Suprapubic skin (tissue), 4 donors: ENCODE results near the gene MUC6. TPM values are rescaled to one million over a fixed set of nuclear protein-coding genes. Genes with fewer than 3 reads are reported as not detected.

Source experiments
- DNase-seq, 2 donors: peaks; one replicate each; pipeline ENCODE4 v3.0.0-alpha.2; 2019; ENCODE audit warnings: low spot score in 2 of 2
- H3K27ac ChIP-seq: fragments of 200-600 bp; sonication (generic); one replicate; pipeline ENCODE4 v1.5.1; 2019
- H3K27me3 ChIP-seq: fragments of 200-600 bp; sonication (generic); one replicate; pipeline ENCODE4 v1.5.1; 2019
- H3K36me3 ChIP-seq: fragments of 200-600 bp; sonication (generic); one replicate; pipeline ENCODE4 v1.5.1; 2019
- H3K4me1 ChIP-seq: fragments of 200-600 bp; sonication (generic); one replicate; pipeline ENCODE4 v1.5.1; 2019
- H3K4me3 ChIP-seq: fragments of 200-600 bp; sonication (generic); one replicate; pipeline ENCODE4 v1.5.1; 2019; ENCODE audit warnings: mild to moderate bottlenecking
- H3K9me3 ChIP-seq: fragments of 200-600 bp; sonication (generic); one replicate; pipeline ENCODE4 v1.5.1; 2019
- EP300 ChIP-seq: sonication (generic); formaldehyde crosslinking; IDR thresholded peaks from one replicate; pipeline ENCODE4 v1.6.1; 2017; ENCODE audit warnings: antibody characterized with exemption
- POLR2A ChIP-seq, 2 donors: fragments of 450-650 bp; IDR thresholded peaks; one replicate each; pipeline ENCODE4 v1.6.1; 2017; ENCODE audit warnings: antibody characterized with exemption in 2 of 2, mild to moderate bottlenecking in 2 of 2, moderate library complexity in 2 of 2
- POLR2AphosphoS5 ChIP-seq, 3 donors: sonication (generic); formaldehyde crosslinking; IDR thresholded peaks; one replicate each; pipeline ENCODE4 v1.6.1; 2017; ENCODE audit warnings: antibody characterized with exemption in 3 of 3
- WGBS: methylation state at CpG from one replicate; pipeline ENCODE4 v1.1.5; 2018; 5-methylcytosine and 5-hydroxymethylcytosine counted together
- total RNA-seq, 4 donors: library from RNA; depleted of rRNA; stranded (reverse); fragments of >200 nt; gene quantifications; one replicate each; pipeline ENCODE4 v1.1.0, GENCODE V29; 2016
- TF ChIP-seq, protein P1 (sequence below), 2 donors: fragments of 200-600 bp in 1 of 2; fragments of 450-650 bp in 1 of 2; sonication (generic) in 1 of 2; IDR thresholded peaks; one replicate each; pipeline ENCODE4 v1.5.1; 2016 to 2019; ENCODE audit warnings: antibody characterized with exemption in 2 of 2, mild to moderate bottlenecking in 1 of 2, moderate library complexity in 1 of 2

Gene MUC6
- total RNA-seq, 4 donors from 2014 or later, result 0.04 TPM; not detected in 3

DNA sequence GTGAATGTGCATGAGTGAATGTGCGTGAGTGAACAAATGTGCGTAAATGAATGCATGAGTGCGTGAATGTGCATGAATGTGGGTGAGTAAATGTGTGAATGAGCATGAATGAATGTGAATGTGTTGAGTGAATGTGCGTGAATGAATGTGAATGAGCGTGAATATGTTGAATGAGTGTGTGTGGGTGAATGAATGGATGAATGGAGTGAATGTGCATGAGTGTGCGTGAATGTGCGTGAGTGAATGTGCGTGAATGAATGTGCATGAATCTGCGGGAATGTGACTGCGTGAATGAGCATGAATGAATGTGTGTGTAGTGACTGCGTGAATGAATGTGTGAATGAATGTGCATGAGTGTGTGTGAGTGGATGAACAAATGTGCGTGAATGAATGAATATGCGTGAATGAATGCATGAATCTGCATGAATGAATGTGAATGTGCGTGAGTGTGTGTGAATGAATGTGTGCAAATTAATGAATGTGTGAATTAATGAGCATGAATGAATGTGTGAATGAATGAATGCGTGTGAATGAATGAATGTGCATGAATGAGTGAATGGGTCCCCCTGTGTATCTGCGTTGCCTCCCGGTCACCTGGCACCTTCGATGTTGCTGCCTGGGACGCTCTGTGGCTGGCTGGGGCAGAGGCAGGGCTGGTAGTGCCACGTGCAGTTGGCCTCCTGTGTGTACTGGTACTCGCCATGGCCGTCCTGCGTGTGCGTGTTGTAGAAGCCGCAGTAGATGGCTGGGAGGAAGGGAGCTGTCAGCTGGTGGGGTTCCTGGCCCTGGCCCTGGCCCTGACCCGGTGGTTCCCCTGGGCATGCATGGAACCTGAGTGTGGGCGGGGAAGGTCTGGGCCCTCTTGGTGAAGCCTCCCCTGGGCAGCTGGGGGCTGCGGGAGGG, 13.4 kb downstream of the MUC6 start:
- H3K4me1 ChIP-seq, result no peaks in the 10 kb centered on the region
- no peak overlapping the region for H3K27ac ChIP-seq
- no peak overlapping the region for H3K4me3 ChIP-seq
- H3K9me3 ChIP-seq, result no peaks in the 10 kb centered on the region
- H3K36me3 ChIP-seq, result peaks cover 6% of the 10 kb centered on the region
- no peaks in the 10 kb centered on the region for H3K27me3 ChIP-seq
- 94% methylated on average over 28 of the region's 28 CpGs for WGBS
- no peak for DNase-seq
- TF ChIP-seq POLR2AphosphoS5 (IDR thresholded peaks at IDR 0.05) (no peak), POLR2A (IDR thresholded peaks at IDR 0.05) (no peak), EP300 (no peak)
- TF ChIP-seq, protein P1, sequence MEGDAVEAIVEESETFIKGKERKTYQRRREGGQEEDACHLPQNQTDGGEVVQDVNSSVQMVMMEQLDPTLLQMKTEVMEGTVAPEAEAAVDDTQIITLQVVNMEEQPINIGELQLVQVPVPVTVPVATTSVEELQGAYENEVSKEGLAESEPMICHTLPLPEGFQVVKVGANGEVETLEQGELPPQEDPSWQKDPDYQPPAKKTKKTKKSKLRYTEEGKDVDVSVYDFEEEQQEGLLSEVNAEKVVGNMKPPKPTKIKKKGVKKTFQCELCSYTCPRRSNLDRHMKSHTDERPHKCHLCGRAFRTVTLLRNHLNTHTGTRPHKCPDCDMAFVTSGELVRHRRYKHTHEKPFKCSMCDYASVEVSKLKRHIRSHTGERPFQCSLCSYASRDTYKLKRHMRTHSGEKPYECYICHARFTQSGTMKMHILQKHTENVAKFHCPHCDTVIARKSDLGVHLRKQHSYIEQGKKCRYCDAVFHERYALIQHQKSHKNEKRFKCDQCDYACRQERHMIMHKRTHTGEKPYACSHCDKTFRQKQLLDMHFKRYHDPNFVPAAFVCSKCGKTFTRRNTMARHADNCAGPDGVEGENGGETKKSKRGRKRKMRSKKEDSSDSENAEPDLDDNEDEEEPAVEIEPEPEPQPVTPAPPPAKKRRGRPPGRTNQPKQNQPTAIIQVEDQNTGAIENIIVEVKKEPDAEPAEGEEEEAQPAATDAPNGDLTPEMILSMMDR (IDR thresholded peaks at IDR 0.05), result no peak

DNA sequence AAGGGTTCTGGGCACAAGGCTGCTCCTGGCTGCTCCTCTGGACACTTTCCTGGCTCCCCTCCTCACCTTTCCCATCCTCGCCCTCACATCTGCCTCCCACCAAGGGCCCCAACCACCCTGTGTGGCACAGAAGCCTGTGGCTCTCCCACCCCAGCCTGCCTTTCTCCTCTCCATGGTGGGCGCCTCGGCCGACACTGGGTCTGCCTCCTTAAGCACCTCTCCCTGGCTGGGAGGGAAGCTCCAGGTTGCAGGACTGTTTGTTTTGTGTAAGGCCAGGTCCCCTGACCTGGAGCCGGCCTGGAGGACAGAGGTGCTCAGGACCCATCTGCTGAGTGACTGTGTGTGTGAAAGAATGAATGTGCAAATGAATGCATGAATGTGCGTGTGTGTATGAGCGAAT, 14.1 kb downstream of the MUC6 start:
- DNase-seq, result no peak
- TF ChIP-seq, protein P1 (IDR thresholded peaks at IDR 0.05), result no peak
- no peak for TF ChIP-seq POLR2A (IDR thresholded peaks at IDR 0.05)
- TF ChIP-seq EP300, result no peak
- TF ChIP-seq POLR2AphosphoS5 (IDR thresholded peaks at IDR 0.05), result no peak
- Histone ChIP-seq H3K4me3 (no peak overlapping the region), H3K27me3 (no peaks in the 10 kb centered on the region), H3K27ac (no peak overlapping the region), H3K9me3 (no peaks in the 10 kb centered on the region), H3K4me1 (no peaks in the 10 kb centered on the region), H3K36me3 (peaks cover 6% of the 10 kb centered on the region)
- 93% methylated on average over 7 of the region's 7 CpGs for WGBS

DNA sequence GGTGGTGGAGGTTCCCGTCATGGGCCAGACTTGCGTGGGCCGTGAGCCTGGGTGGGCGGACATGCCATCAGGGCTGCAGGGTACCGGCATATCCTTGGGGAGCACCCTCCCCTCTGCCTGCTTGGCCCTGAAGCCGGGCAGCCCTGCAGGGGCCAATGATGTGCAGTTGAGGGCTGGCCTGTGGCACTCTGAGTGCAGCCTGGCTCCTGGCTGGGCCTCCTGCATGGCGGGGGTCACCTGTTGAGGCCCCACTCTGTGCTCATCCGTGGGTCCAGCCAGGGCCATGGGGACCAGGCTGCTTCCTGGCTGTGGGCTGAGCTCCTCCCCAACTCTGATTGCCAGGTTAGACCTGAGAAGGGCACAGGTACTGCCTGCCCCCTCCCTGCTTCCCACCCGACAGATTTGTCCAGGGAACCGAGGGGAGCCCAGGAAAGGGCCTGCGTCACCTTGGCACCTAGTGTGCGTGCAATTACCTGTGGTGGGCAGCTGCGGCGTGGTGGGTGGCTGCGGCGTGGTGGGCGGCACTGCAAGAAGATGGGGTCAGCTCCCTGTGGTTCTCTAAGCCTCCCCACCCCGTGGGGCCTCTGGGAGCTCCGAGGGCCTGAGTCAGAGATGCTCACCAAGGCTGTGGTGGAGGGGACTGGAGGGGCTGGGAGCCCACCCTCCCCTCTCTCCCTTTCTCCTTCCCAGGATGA, 16.2 kb downstream of the MUC6 start:
- no peaks in the 10 kb centered on the region for H3K27me3 ChIP-seq
- H3K4me3 ChIP-seq, result no peak overlapping the region
- H3K27ac ChIP-seq, result no peak overlapping the region
- H3K4me1 ChIP-seq, result no peaks in the 10 kb centered on the region
- 78% methylated on average over 7 of the region's 19 CpGs for WGBS
- peaks cover 6% of the 10 kb centered on the region for H3K36me3 ChIP-seq
- DNase-seq, result no peak
- H3K9me3 ChIP-seq, result no peaks in the 10 kb centered on the region
- no peak for TF ChIP-seq EP300

DNA sequence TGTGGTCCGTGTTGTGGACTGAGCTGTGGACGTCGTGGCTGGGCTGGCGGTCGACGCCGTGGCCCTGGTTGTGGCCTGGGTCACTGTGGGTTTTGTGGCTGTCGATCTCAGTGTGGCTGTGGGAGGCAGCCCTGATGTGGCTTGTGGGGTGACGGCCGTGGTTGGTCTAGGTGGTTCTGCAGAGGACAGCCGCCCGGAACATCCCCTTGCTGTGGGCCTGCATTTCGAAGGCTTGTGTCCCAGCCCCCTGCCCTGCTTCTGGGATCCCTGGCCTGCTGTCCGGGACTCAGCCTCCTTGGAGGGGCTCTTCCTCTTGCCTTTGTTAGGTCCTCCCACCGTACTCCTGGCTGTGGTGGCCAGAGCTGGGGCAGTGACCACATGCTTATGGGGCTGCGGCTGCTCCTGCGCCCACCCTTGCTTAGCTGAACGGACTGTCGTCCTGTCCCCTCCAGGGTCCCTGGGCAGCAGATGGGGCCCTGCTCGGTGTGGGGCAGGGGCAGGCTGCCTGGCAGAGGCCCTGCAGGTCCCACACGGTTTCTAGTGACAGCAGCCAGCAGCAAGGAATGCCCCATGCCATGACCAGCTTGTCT, 17.1 kb downstream of the MUC6 start:
- TF ChIP-seq POLR2A (IDR thresholded peaks at IDR 0.05) (no peak), POLR2AphosphoS5 (IDR thresholded peaks at IDR 0.05) (no peak), EP300 (no peak)
- TF ChIP-seq, protein P1 (IDR thresholded peaks at IDR 0.05), result no peak
- H3K36me3 ChIP-seq, result peaks cover 5% of the 10 kb centered on the region
- 70% methylated on average over 2 of the region's 21 CpGs for WGBS
- no peaks in the 10 kb centered on the region for H3K27me3 ChIP-seq
- H3K27ac ChIP-seq, result no peak overlapping the region
- H3K4me3 ChIP-seq, result no peak overlapping the region
- H3K9me3 ChIP-seq, result no peaks in the 10 kb centered on the region
- DNase-seq, result no peak
- no peaks in the 10 kb centered on the region for H3K4me1 ChIP-seq

DNA sequence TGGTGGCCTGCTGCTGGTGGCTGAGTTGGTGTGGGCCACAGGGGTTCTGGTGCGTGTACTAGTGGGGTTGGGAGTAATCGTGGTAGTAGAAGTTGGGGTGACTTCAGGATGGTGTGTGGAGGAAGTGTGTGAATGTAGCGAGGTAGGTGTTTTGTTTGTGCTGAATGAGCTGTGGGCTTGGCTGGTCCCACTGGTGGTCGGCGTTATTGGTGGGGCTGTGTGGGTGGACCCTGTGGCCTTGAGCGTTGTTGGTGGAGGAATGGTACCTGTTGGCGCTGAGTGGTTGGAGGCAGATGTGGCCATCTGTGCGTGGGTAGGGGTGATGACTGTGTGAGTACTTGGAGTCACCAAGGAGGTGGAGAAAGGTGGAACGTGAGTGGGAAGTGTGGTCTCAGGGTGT, 18.4 kb downstream of the MUC6 start:
- no peak for DNase-seq
- 84% methylated on average over 9 of the region's 9 CpGs for WGBS
- H3K9me3 ChIP-seq, result no peaks in the 10 kb centered on the region
- peaks cover 6% of the 10 kb centered on the region for H3K36me3 ChIP-seq
- no peak overlapping the region for H3K27ac ChIP-seq
- no peak overlapping the region for H3K4me3 ChIP-seq
- H3K27me3 ChIP-seq, result no peaks in the 10 kb centered on the region
- H3K4me1 ChIP-seq, result no peaks in the 10 kb centered on the region
- TF ChIP-seq POLR2A (IDR thresholded peaks at IDR 0.05) (no peak), POLR2AphosphoS5 (IDR thresholded peaks at IDR 0.05) (no peak), EP300 (no peak)
- TF ChIP-seq, protein P1 (IDR thresholded peaks at IDR 0.05), result no peak
